NB4 (cell line): ENCODE results near the gene ZNF805.

Source experiments
- MYC ChIP-seq: IDR thresholded peaks from 2 replicates; pipeline ENCODE4 v1.6.1; 2011; ENCODE audit warnings: low read depth, low read length
- POLR2A ChIP-seq: IDR thresholded peaks from 2 replicates; pipeline ENCODE4 v1.6.1; 2011; ENCODE audit warnings: mild to moderate bottlenecking; ENCODE audit not compliant: insufficient read length; ENCODE audit errors: extremely low read depth

DNA sequence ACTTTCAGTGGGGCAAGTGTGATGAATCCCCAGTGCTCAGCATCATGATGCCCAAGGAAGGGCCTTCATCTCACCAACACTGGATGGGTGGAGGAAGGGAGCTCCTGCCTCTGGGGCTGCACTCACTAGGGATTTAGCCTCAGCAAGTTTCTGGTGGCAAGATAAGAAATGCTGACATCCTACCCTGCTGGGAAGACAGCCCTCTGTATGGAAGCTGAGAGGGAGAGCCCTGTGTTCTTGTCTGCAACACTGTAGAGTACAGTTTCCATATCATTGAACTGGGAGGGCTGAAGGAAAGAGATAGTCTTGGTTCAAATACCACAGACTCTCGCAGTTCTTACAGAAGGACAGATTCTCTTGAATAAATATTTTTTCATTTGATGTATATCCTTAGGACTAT lies 32.6 kb downstream of the ZNF805 start:
- TF ChIP-seq POLR2A (no peak), MYC (no peak)
